K562 (cell line): ENCODE results near the gene GPHN. TPM values are rescaled to one million over a fixed set of nuclear protein-coding genes. Genes with fewer than 3 reads are reported as not detected.

Experiments used
- ATAC-seq: fragments of 200-7000 bp; cut with Tn5 transposase; 3 replicates; pipeline ENCODE4 v1.9.1; 2020; ENCODE audit warnings: moderate library complexity
- BruUV-seq: library from RNA; stranded (reverse); fragments of 400-500 nt; replicated peaks from 2 replicates; lab custom pipeline; 2021; lab: Mats Ljungman, UMichigan
- CTCF ChIA-PET: fragments of 300-600 bp; formaldehyde crosslinking; extraction: SDS; loops from one replicate; lab custom pipeline; 2021; ENCODE audit warnings: low intra/inter-chr PET ratio; lab: Yijun Ruan, JAX
- POLR2A ChIA-PET: fragments of 300-600, 350-650 bp; sonication (Branson Sonifier 250); formaldehyde crosslinking; extraction: SDS; loops from one replicate; lab custom pipeline; 2021; ENCODE audit warnings: antibody characterized with exemption, inconsistent platforms; lab: Yijun Ruan, JAX
- DNase-seq, 4 experiments: peaks; one replicate each; pipeline versions ENCODE4 v3.0.0 to v3.0.0-alpha.2; 2011 to 2018; ENCODE audit warnings: low spot score in 3 of 4, mixed read lengths in 3 of 4; ENCODE audit errors: extremely low read depth in 1 of 4
- FAIRE-seq: peaks from 2 replicates; lab custom pipeline; 2011; peaks lifted over from hg19 to GRCh38; lab: Jason Lieb, UNC
- H2AFZ ChIP-seq: 2 replicates; pipeline ENCODE4 v1.6.0; 2011; ENCODE audit warnings: low read depth, low read length, control low read depth, inconsistent platforms
- H3K27ac ChIP-seq: fragments of 200-600 bp; 3 replicates; pipeline ENCODE4 v1.8.0; 2011; ENCODE audit warnings: low read depth, mild to moderate bottlenecking, control low read depth, inconsistent platforms, low read length, moderate library complexity, mixed read lengths; ENCODE audit errors: extremely low read depth
- H3K27me3 ChIP-seq, 2 experiments: fragments of 300-600 bp in 1 of 2; 2 replicates in 1 of 2; 3 replicates in 1 of 2; pipeline versions ENCODE4 v1.6.0 to v1.8.0; 2011; ENCODE audit warnings: inconsistent platforms in 2 of 2, low read length in 2 of 2, mild to moderate bottlenecking in 1 of 2, mixed read lengths in 1 of 2, moderate library complexity in 1 of 2; ENCODE audit not compliant: control insufficient read depth in 2 of 2, insufficient read depth in 2 of 2
- H3K36me3 ChIP-seq: fragments of 300-600 bp; 3 replicates; pipeline ENCODE4 v1.8.0; 2011; ENCODE audit warnings: mild to moderate bottlenecking, low read length, inconsistent platforms; ENCODE audit not compliant: control insufficient read depth, insufficient read depth
- H3K4me1 ChIP-seq, 2 experiments: fragments of 200-600 bp in 1 of 2; replicated peaks in 1 of 2; 2 replicates in 1 of 2; 3 replicates in 1 of 2; pipeline versions ENCODE4 v1.5.1 to v1.8.0; 2011; ENCODE audit warnings: inconsistent platforms in 2 of 2, low read length in 2 of 2, mild to moderate bottlenecking in 1 of 2, mixed read lengths in 1 of 2, moderate library complexity in 1 of 2; ENCODE audit not compliant: control insufficient read depth in 2 of 2, insufficient read depth in 2 of 2
- H3K4me2 ChIP-seq: 2 replicates; pipeline ENCODE4 v1.6.1; 2011; ENCODE audit warnings: low read length, control low read depth, inconsistent platforms, mixed read lengths; ENCODE audit not compliant: insufficient read depth
- H3K4me3 ChIP-seq: fragments of 200-600 bp; sonication (generic), shearing (Covaris generic); 2 replicates; pipeline ENCODE4 v1.5.1; 2016; ENCODE audit warnings: control low read depth, inconsistent platforms
- H3K79me2 ChIP-seq: fragments of 200-600 bp; 3 replicates; pipeline ENCODE4 v1.8.0; 2011; ENCODE audit warnings: low read length, inconsistent platforms; ENCODE audit not compliant: control insufficient read depth, insufficient read depth
- H3K9ac ChIP-seq, 2 experiments: 2 replicates each; pipeline versions ENCODE4 v1.6.0 to v1.6.1; 2011; ENCODE audit warnings: low read depth in 2 of 2, low read length in 2 of 2, control low read depth in 1 of 2, inconsistent platforms in 1 of 2, mild to moderate bottlenecking in 1 of 2, mixed read lengths in 1 of 2; ENCODE audit not compliant: insufficient read depth in 1 of 2
- H3K9me1 ChIP-seq: one replicate; pipeline ENCODE4 v1.6.0; 2011; ENCODE audit warnings: inconsistent platforms, mild to moderate bottlenecking, low read length, moderate library complexity; ENCODE audit not compliant: control insufficient read depth, insufficient read depth
- H3K9me3 ChIP-seq: replicated peaks from 2 replicates; pipeline ENCODE4 v1.5.1; 2011; ENCODE audit warnings: low read depth, low read length, inconsistent platforms; ENCODE audit not compliant: control insufficient read depth, insufficient read depth
- H4K20me1 ChIP-seq: replicated peaks from 2 replicates; pipeline ENCODE4 v1.6.1; 2011; ENCODE audit warnings: low read length, inconsistent platforms, mixed read lengths; ENCODE audit not compliant: control insufficient read depth, insufficient read depth
- ARID1B ChIP-seq: fragments of 450-650 bp; IDR thresholded peaks from 2 replicates; pipeline ENCODE4 v1.6.1; 2016; ENCODE audit warnings: antibody characterized with exemption, mild to moderate bottlenecking, inconsistent platforms
- CAMTA2 ChIP-seq: fragments of 250-450 bp; sonication (Bioruptor Pico); conservative IDR thresholded peaks from 2 replicates; pipeline ENCODE4 v1.5.1; 2022
- CBFA2T3 ChIP-seq: fragments of 450-650 bp; IDR thresholded peaks from 2 replicates; pipeline ENCODE4 v1.6.1; 2017
- DDX20 ChIP-seq: fragments of 450-650 bp; IDR thresholded peaks from 2 replicates; pipeline ENCODE4 v1.6.1; 2016; ENCODE audit warnings: missing genetic modification characterization, low read depth, mild to moderate bottlenecking, missing compliant biosample characterization, moderate library complexity
- FOS ChIP-seq: IDR thresholded peaks from 3 replicates; pipeline ENCODE4 v1.6.1; 2011; ENCODE audit not compliant: insufficient read length; ENCODE audit errors: extremely low read depth
- HDAC3 ChIP-seq: fragments of 450-650 bp; IDR thresholded peaks from 2 replicates; pipeline ENCODE4 v1.6.1; 2018; ENCODE audit warnings: borderline replicate concordance, mild to moderate bottlenecking, moderate library complexity; ENCODE audit not compliant: partially characterized antibody
- KAT7 ChIP-seq: sonication (generic); formaldehyde crosslinking; IDR thresholded peaks from 2 replicates; pipeline ENCODE4 v1.8.0; 2022; ENCODE audit warnings: missing genetic modification reagents, mild to moderate bottlenecking, borderline replicate concordance
- KLF16 ChIP-seq: IDR thresholded peaks from 2 replicates; pipeline ENCODE4 v1.6.1; 2016; ENCODE audit warnings: antibody characterized with exemption
- L3MBTL2 ChIP-seq: fragments of 450-650 bp; IDR thresholded peaks from 2 replicates; pipeline ENCODE4 v1.6.1; 2016; ENCODE audit warnings: mild to moderate bottlenecking, moderate library complexity
- MEIS2 ChIP-seq: fragments of 450-650 bp; IDR thresholded peaks from 2 replicates; pipeline ENCODE4 v1.6.1; 2014; ENCODE audit warnings: mild to moderate bottlenecking; ENCODE audit not compliant: partially characterized antibody
- MXI1 ChIP-seq: IDR thresholded peaks from 2 replicates; pipeline ENCODE4 v1.6.1; 2011; ENCODE audit warnings: low read depth, mild to moderate bottlenecking, improper control_type of control experiment, low read length
- NCOR1 ChIP-seq: fragments of 450-650 bp; IDR thresholded peaks from 2 replicates; pipeline ENCODE4 v1.6.1; 2016; ENCODE audit warnings: mild to moderate bottlenecking, moderate library complexity
- NUFIP1 ChIP-seq: fragments of 450-650 bp; IDR thresholded peaks from 2 replicates; pipeline ENCODE4 v1.6.1; 2018; ENCODE audit not compliant: partially characterized antibody
- PHF20 ChIP-seq: fragments of 450-650 bp; IDR thresholded peaks from 2 replicates; pipeline ENCODE4 v1.6.1; 2018; ENCODE audit not compliant: partially characterized antibody
- RBM14 ChIP-seq: fragments of 200-400 bp; formaldehyde crosslinking; IDR thresholded peaks from 2 replicates; pipeline ENCODE4 v1.6.1; 2018; ENCODE audit warnings: low read depth, mild to moderate bottlenecking, low read length, moderate library complexity, borderline replicate concordance; ENCODE audit not compliant: insufficient read depth
- SAFB2 ChIP-seq: fragments of 200-400 bp; formaldehyde crosslinking; IDR thresholded peaks from 2 replicates; pipeline ENCODE4 v1.6.1; 2018; ENCODE audit warnings: borderline replicate concordance, low read length, low read depth, moderate library complexity; ENCODE audit not compliant: severe bottlenecking
- SUPT5H ChIP-seq: fragments of 450-650 bp; IDR thresholded peaks from 2 replicates; pipeline ENCODE4 v1.6.1; 2016
- ZNF143 ChIP-seq: sonication (generic); formaldehyde crosslinking; IDR thresholded peaks from 2 replicates; pipeline ENCODE4 v1.9.0; 2022; ENCODE audit warnings: mild to moderate bottlenecking, missing genetic modification reagents
- ZNF717 ChIP-seq: fragments of 250-450 bp; sonication (Bioruptor Pico); IDR thresholded peaks from 2 replicates; pipeline ENCODE4 v1.5.0; 2021
- WGBS: fragments of 100-300 bp; shearing (Covaris generic); methylation state at CpG from one replicate; pipeline ENCODE4 v1.1.6; 2016; ENCODE audit warnings: low coverage, mixed read lengths; ENCODE audit not compliant: insufficient coverage; ENCODE audit errors: missing lambda C conversion rate; 5-methylcytosine and 5-hydroxymethylcytosine counted together
- in situ Hi-C: fragments of 300-500 bp; cut with MboI; formaldehyde crosslinking; loops from 4 replicates; pipeline ENCODE4 v1.15.0; 2018; ENCODE audit warnings: inconsistent platforms, mixed read lengths
- intact Hi-C: fragments of 100-400 bp; cut with micrococcal nuclease; formaldehyde crosslinking; loops from 2 replicates; pipeline ENCODE4 v1.14.2; 2022
- polyA plus RNA-seq, 8 experiments: library from polyadenylated mRNA; depleted of rRNA in 4 of 8; stranded (reverse) in 5 of 8; unstranded in 3 of 8; fragments of >200 nt; fragmentation: Nextera tagmentation in 2 of 8; fragmentation: Illumina TruSeq in 1 of 8; extraction: Ambion mirVana in 2 of 8; extraction: Trizol in 1 of 8; gene quantifications; 2 replicates each; pipeline versions ENCODE4 v1.2.1 to v1.2.3, GENCODE V29; 2011 to 2014; ENCODE audit warnings: inconsistent platforms in 1 of 8, missing spikeins in 1 of 8
- total RNA-seq, 7 experiments: library from RNA; depleted of rRNA in 6 of 7; stranded (reverse); fragments of >200 nt in 6 of 7; fragmentation: Illumina TruSeq in 2 of 7; extraction: Trizol in 2 of 7; gene quantifications; 2 replicates each; pipeline versions ENCODE4 v1.2.1 to v1.2.3, GENCODE V29; 2011 to 2021; ENCODE audit warnings: low replicate concordance in 1 of 7
- TF ChIP-seq, protein P1 (sequence below): fragments of 200-400 bp; formaldehyde crosslinking; IDR thresholded peaks from 2 replicates; pipeline ENCODE4 v1.6.1; 2017; ENCODE audit warnings: mild to moderate bottlenecking, low read depth, low read length, moderate library complexity

Gene GPHN
- total and polyA plus RNA-seq, 9 of the 15 experiments (the other 6 are each of a cell fraction or from before 2014, with no cell fraction given), result 5.9 to 16.0 (median 11.4) TPM

- no peaks in the 10 kb centered on the region for H3K9me1 ChIP-seq
- no peaks in the 10 kb centered on the region for H4K20me1 ChIP-seq
- H2AFZ ChIP-seq, result no peak overlapping the region
- H3K4me1 ChIP-seq, result no peaks in the 10 kb centered on the region; a peak in 2 of 5 replicates
- H3K9me3 ChIP-seq, result no peaks in the 10 kb centered on the region; the same call in 1 of the 2 replicates
- H3K27ac ChIP-seq, result no peak overlapping the region
- DNase-seq (peak in 1 of 4 experiments; percentile 44), FAIRE-seq (no peak), ATAC-seq (no peak)
- no peak overlapping the region for H3K4me2 ChIP-seq
- ChIA-PET CTCF (no interaction called here), POLR2A (no interaction called here)
- no peak overlapping the region for H3K4me3 ChIP-seq
- H3K9ac ChIP-seq, result no peak overlapping the region
- in situ Hi-C loops (no loop called here), intact Hi-C loops (no loop called here)
- no peaks in the 10 kb centered on the region for H3K27me3 ChIP-seq
- no peaks in the 10 kb centered on the region for H3K79me2 ChIP-seq
- BruUV-seq, result no TSS peak
- H3K36me3 ChIP-seq, result no peaks in the 10 kb centered on the region
- 0% methylated on average over 4 of the region's 4 CpGs for WGBS
- TF ChIP-seq KLF16 (0 out of 2 replicates have a peak, but pooled peaks have one; percentile 39), NCOR1 (peak; percentile 77), SAFB2 (no peak), HDAC3 (no peak), ARID1B (peak; percentile 91), MXI1 (no peak), CAMTA2 (no peak), SUPT5H (no peak), L3MBTL2 (peak; percentile 70), FOS (no peak), CBFA2T3 (peak; percentile 91), ZNF717 (CRISPR knock-in tag) (no peak), MEIS2 (peak; percentile 59), RBM14 (no peak), NUFIP1 (no peak), ZNF143 (no peak), PHF20 (no peak), DDX20 (tag) (no peak), KAT7 (CRISPR knock-in tag) (no peak)
- TF ChIP-seq, protein P1, sequence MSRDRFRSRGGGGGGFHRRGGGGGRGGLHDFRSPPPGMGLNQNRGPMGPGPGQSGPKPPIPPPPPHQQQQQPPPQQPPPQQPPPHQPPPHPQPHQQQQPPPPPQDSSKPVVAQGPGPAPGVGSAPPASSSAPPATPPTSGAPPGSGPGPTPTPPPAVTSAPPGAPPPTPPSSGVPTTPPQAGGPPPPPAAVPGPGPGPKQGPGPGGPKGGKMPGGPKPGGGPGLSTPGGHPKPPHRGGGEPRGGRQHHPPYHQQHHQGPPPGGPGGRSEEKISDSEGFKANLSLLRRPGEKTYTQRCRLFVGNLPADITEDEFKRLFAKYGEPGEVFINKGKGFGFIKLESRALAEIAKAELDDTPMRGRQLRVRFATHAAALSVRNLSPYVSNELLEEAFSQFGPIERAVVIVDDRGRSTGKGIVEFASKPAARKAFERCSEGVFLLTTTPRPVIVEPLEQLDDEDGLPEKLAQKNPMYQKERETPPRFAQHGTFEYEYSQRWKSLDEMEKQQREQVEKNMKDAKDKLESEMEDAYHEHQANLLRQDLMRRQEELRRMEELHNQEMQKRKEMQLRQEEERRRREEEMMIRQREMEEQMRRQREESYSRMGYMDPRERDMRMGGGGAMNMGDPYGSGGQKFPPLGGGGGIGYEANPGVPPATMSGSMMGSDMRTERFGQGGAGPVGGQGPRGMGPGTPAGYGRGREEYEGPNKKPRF, result no peak
These were observed 36.4 kb upstream of the GPHN start for GRCh38 chr14:66471584-66471983.
